Measurements from ENCODE around the gene LRRC8D. TPM values are rescaled to one million over a fixed set of nuclear protein-coding genes. Genes with fewer than 3 reads are reported as not detected.

Gene LRRC8D
- total RNA-seq, 1 experiment from 2014 or later, result 39.4 TPM

GRCh38 chr1:89850844-89851415 lies 30.1 kb downstream of the LRRC8D start:
- no peaks in the 10 kb centered on the region for H3K36me3 ChIP-seq (ENCODE audit: control insufficient read depth, insufficient read depth, low read length)
- Mint-ChIP-seq H3K27me3 (ENCODE audit: insufficient read depth, unreplicated experiment) (no peaks in the 10 kb centered on the region), H3K9me3 (ENCODE audit: unreplicated experiment) (no peaks in the 10 kb centered on the region), H3K4me3 (ENCODE audit: unreplicated experiment) (no peak overlapping the region), H3K36me3 (ENCODE audit: insufficient read depth, unreplicated experiment) (peaks cover 18% of the 10 kb centered on the region), H3K4me1 (ENCODE audit: low read depth, unreplicated experiment) (no peaks in the 10 kb centered on the region), H3K27ac (ENCODE audit: unreplicated experiment) (no peak overlapping the region)
- H3K9me3 ChIP-seq, result no peaks in the 10 kb centered on the region
- intact Hi-C loops (cut with micrococcal nuclease; ENCODE audit: unreplicated experiment), result loop anchor here (5.0 kb wide), 1 partner anchor 91 kb away; no protein-coding TSS in a partner anchor
- no peak overlapping the region for H3K4me3 ChIP-seq (ENCODE audit: low read depth, low read length)
- ChIA-PET CTCF (no interaction called here), POLR2A (no interaction called here)
- no peak for TF ChIP-seq CTCF (IDR thresholded peaks at IDR 0.05; ENCODE audit: insufficient read depth in 1 of 2, low read depth in 1 of 2, low read length in 1 of 2, severe bottlenecking in 1 of 2, unreplicated experiment in 1 of 2)
- no peak for DNase-seq
- BruUV-seq (replicated peaks), result no TSS peak
- H3K4me1 ChIP-seq, result no peaks in the 10 kb centered on the region
- no peaks in the 10 kb centered on the region for H3K27me3 ChIP-seq (replicated peaks; ENCODE audit: control insufficient read depth, insufficient read depth, low read length)

DNA sequence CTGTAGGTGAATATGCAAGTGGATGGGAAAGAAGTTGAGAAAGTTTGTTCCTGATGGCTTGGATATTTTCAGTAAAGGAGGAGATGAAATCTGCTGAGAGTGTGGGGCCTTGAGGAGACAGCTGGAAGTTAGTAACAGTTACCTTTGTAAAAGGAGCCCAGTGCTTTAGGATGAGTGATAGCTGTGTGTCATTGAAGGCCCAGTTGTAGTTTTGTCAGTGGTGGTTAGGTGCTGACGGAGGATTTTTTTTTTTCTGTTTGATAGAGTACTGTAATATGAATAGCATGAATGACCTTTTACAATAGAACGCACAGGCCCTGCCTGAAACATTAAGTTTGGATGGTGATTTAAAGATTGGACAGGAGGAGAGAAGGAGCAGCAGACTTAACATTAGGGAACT lies 33.3 kb downstream of the LRRC8D start:
- ChIA-PET CTCF (no interaction called here), POLR2A (no interaction called here)
- BruUV-seq (replicated peaks), result no TSS peak
- intact Hi-C loops (cut with micrococcal nuclease; ENCODE audit: unreplicated experiment), result loop anchor here (5.0 kb wide), 1 partner anchor 88 kb away; no protein-coding TSS in a partner anchor
- Histone ChIP-seq H3K9me3 (no peaks in the 10 kb centered on the region), H3K27me3 (replicated peaks; ENCODE audit: control insufficient read depth, insufficient read depth, low read length) (no peaks in the 10 kb centered on the region), H3K4me3 (ENCODE audit: low read depth, low read length) (no peak overlapping the region), H3K4me1 (no peaks in the 10 kb centered on the region), H3K36me3 (ENCODE audit: control insufficient read depth, insufficient read depth, low read length) (no peaks in the 10 kb centered on the region)
- no peak for TF ChIP-seq CTCF (IDR thresholded peaks at IDR 0.05; ENCODE audit: insufficient read depth in 1 of 2, low read depth in 1 of 2, low read length in 1 of 2, severe bottlenecking in 1 of 2, unreplicated experiment in 1 of 2)
- Mint-ChIP-seq H3K36me3 (ENCODE audit: insufficient read depth, unreplicated experiment) (peaks cover 18% of the 10 kb centered on the region), H3K27ac (ENCODE audit: unreplicated experiment) (no peak overlapping the region), H3K27me3 (ENCODE audit: insufficient read depth, unreplicated experiment) (no peaks in the 10 kb centered on the region), H3K4me1 (ENCODE audit: low read depth, unreplicated experiment) (no peaks in the 10 kb centered on the region), H3K9me3 (ENCODE audit: unreplicated experiment) (no peaks in the 10 kb centered on the region), H3K4me3 (ENCODE audit: unreplicated experiment) (no peak overlapping the region)
- DNase-seq, result no peak

- Histone ChIP-seq H3K36me3 (ENCODE audit: control insufficient read depth, insufficient read depth, low read length) (no peaks in the 10 kb centered on the region), H3K4me3 (ENCODE audit: low read depth, low read length) (no peak overlapping the region), H3K9me3 (no peaks in the 10 kb centered on the region), H3K4me1 (no peaks in the 10 kb centered on the region), H3K27me3 (replicated peaks; ENCODE audit: control insufficient read depth, insufficient read depth, low read length) (no peaks in the 10 kb centered on the region)
- ChIA-PET POLR2A (no interaction called here), CTCF (no interaction called here)
- DNase-seq, result no peak
- H3K9me3 Mint-ChIP-seq (ENCODE audit: unreplicated experiment), result no peaks in the 10 kb centered on the region
- H3K27ac Mint-ChIP-seq (ENCODE audit: unreplicated experiment), result no peak overlapping the region
- H3K27me3 Mint-ChIP-seq (ENCODE audit: insufficient read depth, unreplicated experiment), result no peaks in the 10 kb centered on the region
- no peak for TF ChIP-seq CTCF (IDR thresholded peaks at IDR 0.05; ENCODE audit: insufficient read depth in 1 of 2, low read depth in 1 of 2, low read length in 1 of 2, severe bottlenecking in 1 of 2, unreplicated experiment in 1 of 2)
- BruUV-seq (replicated peaks), result no TSS peak
- intact Hi-C loops (cut with micrococcal nuclease; ENCODE audit: unreplicated experiment), result no loop called here
- H3K4me1 Mint-ChIP-seq (ENCODE audit: low read depth, unreplicated experiment), result no peaks in the 10 kb centered on the region
- H3K4me3 Mint-ChIP-seq (ENCODE audit: unreplicated experiment), result no peak overlapping the region
- H3K36me3 Mint-ChIP-seq (ENCODE audit: insufficient read depth, unreplicated experiment), result peaks cover 7% of the 10 kb centered on the region
Observed at GRCh38 chr1:89855413-89856123, 34.7 kb downstream of the LRRC8D start.
